ENCODE measurements around the gene CPE.
"Not testable (repeated sequence)": the region's sequence is repeated elsewhere in the genome, so short reads cannot be mapped to it uniquely, and the experiment has no call there.

CPE gene

GRCh38 chr4:165472943-165473676 is 94.3 kb downstream of the CPE start:
- no peak for DNase-seq

GRCh38 chr4:165474784-165475705 is 96.2 kb downstream of the CPE start:
- no peak for DNase-seq

GRCh38 chr4:165475706-165476070 is 96.9 kb downstream of the CPE start:
- no peak for DNase-seq

GRCh38 chr4:165476214-165477098 is 97.6 kb downstream of the CPE start:
- DNase-seq = peak; percentile 51

- DNase-seq = no peak
Measured at GRCh38 chr4:165477799-165478198, 99.0 kb downstream of the CPE start.

- no peak for DNase-seq
Measured at GRCh38 chr4:165478260-165478659, 99.5 kb downstream of the CPE start.

- DNase-seq = no peak
Measured at GRCh38 chr4:165481053-165481835, 102.4 kb downstream of the CPE start.

GRCh38 chr4:165489786-165490185 is 111.0 kb downstream of the CPE start:
- no peak for DNase-seq

GRCh38 chr4:165492583-165492982 is 113.8 kb downstream of the CPE start:
- DNase-seq = not testable (repeated sequence)

- DNase-seq = peak; percentile 47
Measured at GRCh38 chr4:165493359-165493758, 114.6 kb downstream of the CPE start.

GRCh38 chr4:165502916-165503907 is 124.4 kb downstream of the CPE start:
- peak; percentile 53 for DNase-seq

GRCh38 chr4:165504184-165504583 is 125.4 kb downstream of the CPE start:
- DNase-seq = no peak

GRCh38 chr4:165505958-165506837 is 127.4 kb downstream of the CPE start:
- no peak for DNase-seq

GRCh38 chr4:165506849-165507248 is 128.0 kb downstream of the CPE start:
- DNase-seq = no peak

- DNase-seq = no peak
Measured at GRCh38 chr4:165507381-165507780, 128.6 kb downstream of the CPE start.

GRCh38 chr4:165508372-165509120 is 129.7 kb downstream of the CPE start:
- DNase-seq = no peak

- no peak for DNase-seq
Measured at GRCh38 chr4:165512424-165512823, 133.6 kb downstream of the CPE start.

GRCh38 chr4:165514739-165515138 is 135.9 kb downstream of the CPE start:
- no peak for DNase-seq

- no peak for DNase-seq
Measured at GRCh38 chr4:165515201-165515600, 136.4 kb downstream of the CPE start.
